AG09319 (cell line): ENCODE data around the gene SLC36A1.

Experiments used
- DNase-seq: peaks from one replicate; pipeline ENCODE4 v3.0.0-alpha.2; 2010; ENCODE audit warnings: low read depth; ENCODE audit errors: extremely low read depth
- TF ChIP-seq, protein P1 (sequence below): IDR thresholded peaks from 2 replicates; pipeline ENCODE4 v1.5.1; 2011; ENCODE audit warnings: low read depth, mild to moderate bottlenecking, inconsistent platforms, low read length, moderate library complexity

SLC36A1 gene

DNA sequence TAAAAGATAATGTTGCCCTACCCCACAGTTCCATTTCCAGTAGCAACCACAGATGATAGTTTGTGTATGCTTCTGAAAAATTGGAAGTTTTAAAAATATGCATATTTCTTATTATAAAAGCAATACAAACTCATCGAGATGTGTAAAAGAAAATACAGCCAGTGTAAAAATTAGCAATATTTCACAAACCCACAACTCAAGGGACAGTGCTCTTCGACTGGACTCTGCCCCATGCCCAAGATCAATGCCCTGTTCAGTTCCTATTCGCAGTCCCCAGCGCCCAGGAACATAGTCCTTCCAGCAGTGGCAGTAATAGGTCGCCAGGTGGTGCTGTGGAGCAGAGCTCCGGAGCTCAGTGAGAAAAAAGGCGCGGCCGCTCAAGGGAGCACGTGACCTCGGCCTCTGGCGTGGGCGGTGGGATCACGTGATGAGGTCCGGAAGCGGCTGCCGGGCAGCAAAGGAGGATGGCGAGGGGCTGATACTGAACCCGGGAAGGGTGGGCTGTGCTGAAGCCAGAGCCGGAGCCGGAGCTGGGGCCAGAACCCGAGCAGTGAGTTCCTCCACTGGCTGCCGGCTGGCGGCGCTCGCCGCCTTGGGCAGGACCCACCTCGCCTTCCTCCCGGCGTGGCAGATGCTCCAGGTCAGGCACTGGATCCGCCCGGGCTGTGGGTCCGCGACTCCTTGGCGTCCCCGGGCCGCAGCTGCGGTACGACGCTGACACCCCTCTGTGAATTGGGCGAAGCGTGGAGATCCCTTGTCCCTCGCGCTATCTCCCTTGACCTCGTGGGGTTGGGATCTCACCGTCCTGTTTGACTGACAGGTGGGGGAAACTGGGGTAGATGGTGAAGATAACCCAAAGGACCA, at the start of gene SLC36A1:
TSS of gene SLC36A1 (plus strand) at position 430 of the 864 bp plus-strand sequence. CDS start 11,190 bp downstream, outside the sequence.
- TF ChIP-seq, protein P1, sequence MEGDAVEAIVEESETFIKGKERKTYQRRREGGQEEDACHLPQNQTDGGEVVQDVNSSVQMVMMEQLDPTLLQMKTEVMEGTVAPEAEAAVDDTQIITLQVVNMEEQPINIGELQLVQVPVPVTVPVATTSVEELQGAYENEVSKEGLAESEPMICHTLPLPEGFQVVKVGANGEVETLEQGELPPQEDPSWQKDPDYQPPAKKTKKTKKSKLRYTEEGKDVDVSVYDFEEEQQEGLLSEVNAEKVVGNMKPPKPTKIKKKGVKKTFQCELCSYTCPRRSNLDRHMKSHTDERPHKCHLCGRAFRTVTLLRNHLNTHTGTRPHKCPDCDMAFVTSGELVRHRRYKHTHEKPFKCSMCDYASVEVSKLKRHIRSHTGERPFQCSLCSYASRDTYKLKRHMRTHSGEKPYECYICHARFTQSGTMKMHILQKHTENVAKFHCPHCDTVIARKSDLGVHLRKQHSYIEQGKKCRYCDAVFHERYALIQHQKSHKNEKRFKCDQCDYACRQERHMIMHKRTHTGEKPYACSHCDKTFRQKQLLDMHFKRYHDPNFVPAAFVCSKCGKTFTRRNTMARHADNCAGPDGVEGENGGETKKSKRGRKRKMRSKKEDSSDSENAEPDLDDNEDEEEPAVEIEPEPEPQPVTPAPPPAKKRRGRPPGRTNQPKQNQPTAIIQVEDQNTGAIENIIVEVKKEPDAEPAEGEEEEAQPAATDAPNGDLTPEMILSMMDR: peak; percentile 92
- DNase-seq: peak; percentile 74

DNA sequence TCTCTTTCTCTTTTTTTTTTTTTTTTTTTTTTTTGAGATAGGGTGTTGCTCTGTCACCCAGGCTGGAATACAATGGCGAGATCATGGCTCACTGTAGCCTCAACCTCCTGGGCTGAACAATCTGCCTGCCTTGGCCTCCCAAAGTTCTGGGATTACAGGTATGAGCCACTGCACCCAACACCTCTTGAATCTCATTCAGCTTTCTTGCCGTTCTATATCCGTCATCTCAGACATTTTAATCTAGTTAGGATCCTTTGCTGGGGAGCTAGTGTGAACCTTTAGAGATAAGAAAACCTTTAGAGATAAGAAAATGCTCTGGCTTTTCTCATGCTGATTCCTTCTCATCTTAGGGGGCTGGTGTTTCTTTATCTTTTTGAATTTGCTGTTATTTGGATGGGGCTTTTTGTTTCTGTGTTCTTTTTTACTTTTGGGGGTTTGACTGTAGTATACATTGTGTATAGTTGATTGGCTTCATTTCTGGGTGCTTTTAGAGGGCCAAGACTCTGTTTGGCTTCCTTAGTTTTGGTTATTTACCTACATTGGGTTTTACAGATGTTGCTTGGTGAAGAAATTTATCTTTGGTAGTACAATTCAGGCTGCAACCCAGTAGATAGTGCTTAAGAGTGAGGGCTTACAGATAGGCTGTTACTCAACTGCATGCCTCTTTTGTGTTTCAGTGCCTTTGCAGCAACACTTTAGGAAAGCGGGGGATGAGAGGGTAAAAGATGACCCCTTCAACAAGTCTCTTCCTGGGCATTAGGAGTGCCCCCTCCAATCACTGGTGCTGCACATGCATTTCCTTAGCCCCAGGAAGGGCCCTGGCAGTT, 41.9 kb upstream of the SLC36A1 start:
- TF ChIP-seq, protein P1: no peak
- DNase-seq: no peak

DNA sequence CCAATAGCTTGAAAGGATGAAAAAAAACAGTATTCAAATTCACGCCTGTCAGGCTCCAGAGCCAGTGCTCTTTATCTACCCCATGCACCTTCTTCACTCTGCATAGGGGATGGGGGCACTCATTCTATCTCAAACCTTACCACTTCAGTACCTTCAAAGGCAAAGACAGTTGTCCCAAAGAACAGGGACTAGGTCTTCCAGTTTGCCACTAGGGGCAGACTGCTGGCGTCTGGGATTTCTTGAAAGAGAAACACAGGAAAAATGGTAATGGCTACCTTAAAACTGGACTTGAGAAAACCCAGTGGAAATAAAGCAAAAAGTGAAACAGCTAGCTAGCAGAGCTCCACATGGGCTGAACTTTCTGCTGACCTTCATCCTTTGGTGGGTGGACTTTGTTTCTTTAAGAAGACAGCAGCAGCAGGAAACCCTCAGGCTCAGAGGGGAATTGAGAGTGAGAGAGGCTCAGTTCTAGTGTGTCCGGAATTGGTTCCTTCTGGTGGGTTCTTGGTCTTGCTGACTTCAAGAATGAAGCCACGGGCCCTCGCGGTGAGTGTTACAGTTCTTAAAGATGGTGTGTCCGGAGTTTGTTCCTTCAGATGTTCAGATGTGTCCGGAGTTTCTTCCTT, 41.0 kb upstream of the SLC36A1 start:
- TF ChIP-seq, protein P1: peak; percentile 27
- no peak for DNase-seq

DNA sequence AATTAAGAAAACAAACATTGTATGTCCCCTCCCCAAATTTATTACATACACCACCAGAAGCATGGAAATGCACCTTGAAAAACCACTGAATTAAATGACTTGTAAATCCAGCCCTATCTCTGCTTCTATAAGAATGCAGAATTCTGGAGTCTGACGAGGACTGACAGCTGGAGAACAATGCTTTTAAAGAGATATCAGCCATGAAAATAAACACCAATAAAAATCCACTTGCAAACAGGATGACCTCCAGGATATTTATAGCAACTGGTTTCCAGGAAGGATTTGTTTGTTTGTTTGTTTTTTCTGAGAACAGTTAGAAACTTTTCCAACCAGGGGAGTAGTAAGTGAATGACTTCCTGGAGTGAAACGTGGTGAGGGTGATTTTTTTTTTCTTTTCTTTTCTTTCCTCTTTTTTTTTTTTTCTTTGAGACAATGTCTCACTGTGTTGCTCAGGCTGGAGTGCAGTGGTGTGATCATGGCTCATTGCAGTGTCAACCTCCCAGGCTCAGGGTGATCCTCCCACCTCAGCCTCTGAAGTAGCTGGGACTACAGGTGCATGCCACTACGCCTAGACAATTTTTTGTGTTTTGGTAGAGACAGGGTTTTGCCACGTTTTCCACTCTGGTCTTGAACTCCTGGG, 38.7 kb upstream of the SLC36A1 start:
- no peak for DNase-seq
- TF ChIP-seq, protein P1: no peak

DNA sequence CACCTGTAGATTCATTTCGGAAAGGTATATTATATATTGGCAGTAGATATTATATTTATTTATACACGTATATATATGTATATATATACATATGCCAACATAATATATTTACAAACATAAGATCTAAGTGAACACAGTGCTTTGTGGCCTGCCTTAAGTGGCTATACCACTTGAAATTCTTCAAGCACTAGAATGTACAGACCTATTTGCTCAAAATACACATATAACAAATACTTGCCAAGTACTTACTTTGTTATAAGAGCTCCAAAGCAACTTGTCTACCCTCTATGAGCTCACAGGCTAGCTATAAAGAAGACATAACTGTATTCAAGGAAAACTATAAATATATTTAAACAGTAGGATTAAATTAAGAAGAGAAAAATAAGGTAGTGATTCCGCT, 33.6 kb upstream of the SLC36A1 start:
- TF ChIP-seq, protein P1: no peak
- no peak for DNase-seq

DNA sequence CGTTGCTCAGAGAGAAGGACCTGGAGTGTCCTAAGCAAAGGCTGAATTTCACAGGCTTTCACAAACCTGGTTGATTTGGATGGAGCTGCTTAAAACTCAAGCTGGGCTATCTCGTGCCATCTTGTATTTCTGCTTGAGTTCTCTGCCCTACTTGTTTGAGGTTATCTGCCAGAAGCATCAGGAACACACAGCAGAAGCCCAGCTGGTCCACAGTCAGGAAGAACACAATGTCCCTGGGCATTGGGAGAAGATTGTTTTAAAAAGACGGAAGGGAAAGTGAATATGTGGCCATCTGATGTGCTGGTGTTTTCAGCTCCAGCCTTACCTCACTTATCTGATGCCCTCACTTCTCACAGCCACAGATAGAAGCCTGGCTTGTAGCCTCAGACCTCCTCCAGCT, 32.9 kb upstream of the SLC36A1 start:
- no peak for DNase-seq

More for the DNA sequence above, 32.9 kb upstream of the SLC36A1 start:
- TF ChIP-seq, protein P1: no peak
